GM13976 (cell line): ENCODE data around the gene GOLT1A.
"Not testable (repeated sequence)": the region's sequence is repeated elsewhere in the genome, so short reads cannot be mapped to it uniquely, and the experiment has no call there.

Experiments used
- DNase-seq: peaks from one replicate; pipeline ENCODE4 v3.0.0; 2012; ENCODE audit warnings: low spot score
- CTCF ChIP-seq: IDR thresholded peaks from 2 replicates; pipeline ENCODE4 v1.5.1; 2012; ENCODE audit warnings: borderline replicate concordance, mild to moderate bottlenecking; ENCODE audit not compliant: insufficient read depth; ENCODE audit errors: extremely low read depth, missing control alignments, control extremely low read depth
- in situ Hi-C: fragments of 300-500 bp; cut with MboI; formaldehyde crosslinking; loops from one replicate; pipeline ENCODE4 v1.12.0; 2022; ENCODE audit warnings: low sequenced_read_pairs, mixed read lengths, inconsistent platforms; ENCODE audit not compliant: unreplicated experiment

GOLT1A gene

GRCh38 chr1:204248954-204249353 is 35.2 kb upstream of the GOLT1A start:
- TF ChIP-seq CTCF: no peak
- DNase-seq: no peak
- in situ Hi-C loops: no loop called here

GRCh38 chr1:204246876-204247275 is 33.1 kb upstream of the GOLT1A start:
- no peak for TF ChIP-seq CTCF
- in situ Hi-C loops: no loop called here
- no peak for DNase-seq

- no peak for DNase-seq
- TF ChIP-seq CTCF: no peak
- in situ Hi-C loops: no loop called here
These were observed 29.1 kb upstream of the GOLT1A start for GRCh38 chr1:204242920-204243319.

GRCh38 chr1:204241914-204242313 is 28.1 kb upstream of the GOLT1A start:
- no peak for TF ChIP-seq CTCF
- DNase-seq: no peak
- in situ Hi-C loops: no loop called here

GRCh38 chr1:204241050-204241449 is 27.3 kb upstream of the GOLT1A start:
- in situ Hi-C loops: no loop called here

GRCh38 chr1:204240233-204240632 is 26.4 kb upstream of the GOLT1A start:
- no peak for DNase-seq
- TF ChIP-seq CTCF: no peak
- in situ Hi-C loops: no loop called here

More at GRCh38 chr1:204241050-204241449, 27.3 kb upstream of the GOLT1A start:
- TF ChIP-seq CTCF: no peak
- DNase-seq: no peak

- in situ Hi-C loops, DNase-seq: not testable (repeated sequence)
These were observed 25.6 kb upstream of the GOLT1A start for GRCh38 chr1:204239401-204239800.

- in situ Hi-C loops, DNase-seq: not testable (repeated sequence)
These were observed 24.7 kb upstream of the GOLT1A start for GRCh38 chr1:204238520-204238919.

- DNase-seq, in situ Hi-C loops: not testable (repeated sequence)
These were observed 23.7 kb upstream of the GOLT1A start for GRCh38 chr1:204237515-204237914.
